Stimulated activated CD4-positive, alpha-beta T cell treated with anti-CD3 and anti-CD28 coated beads, Interleukin-15, amount 100 ng/mL, for 1 hour (primary cell): ENCODE results near the gene ABCG1.

Experiments used
- DNase-seq, 2 donors: peaks; one replicate each; pipeline ENCODE4 v3.0.0-alpha.2; 2020; ENCODE audit warnings: low read depth in 1 of 2, low spot score in 1 of 2

ABCG1 gene

DNA sequence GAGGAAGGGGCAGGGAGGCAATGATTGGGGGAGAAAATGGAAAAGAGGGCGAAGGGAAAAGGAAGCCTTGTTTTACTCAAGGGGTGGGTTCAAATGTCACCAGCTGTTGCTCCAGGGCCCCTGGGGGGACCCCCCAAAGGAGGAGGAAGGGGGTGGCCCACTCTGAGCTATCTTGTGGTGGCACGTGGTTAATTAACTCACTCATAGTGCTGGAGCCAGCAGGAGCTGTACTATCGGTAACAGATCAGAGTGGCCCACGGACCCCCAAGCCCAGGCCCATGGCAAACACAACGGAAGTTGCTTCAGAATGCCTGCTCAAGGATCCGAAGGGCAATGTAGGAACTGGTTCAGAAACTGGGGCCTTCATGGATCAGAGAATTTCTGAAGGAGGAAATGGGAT lies 124.6 kb downstream of the ABCG1 start:
- DNase-seq, result no peak

DNA sequence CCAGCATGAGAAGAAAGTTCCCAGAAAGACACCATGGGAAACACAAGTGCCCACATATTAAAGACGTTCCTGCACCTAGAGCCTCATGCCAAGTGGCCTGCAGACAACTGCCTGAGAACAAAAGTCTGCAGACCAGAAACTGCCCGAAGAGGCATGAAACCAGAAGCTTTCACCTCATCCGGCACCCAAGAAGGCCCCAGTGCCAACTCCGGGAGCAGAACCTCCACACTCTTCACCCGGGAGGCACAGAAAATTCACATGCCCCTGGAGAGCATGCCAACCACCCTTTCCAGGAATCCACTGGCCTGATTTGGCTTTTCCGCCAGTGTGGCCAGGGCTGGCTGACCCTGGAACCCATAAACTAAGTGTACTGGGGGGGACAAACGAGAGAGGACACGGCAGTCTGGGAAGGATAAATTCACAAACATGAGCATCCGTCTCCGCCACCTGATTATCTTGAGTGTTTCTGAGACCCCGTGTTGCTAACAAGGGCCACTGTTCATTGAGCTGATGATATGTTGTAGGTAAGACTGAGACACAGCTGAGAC lies 125.1 kb downstream of the ABCG1 start:
- DNase-seq, result no peak

- DNase-seq, result no peak
Observed at GRCh38 chr21:42344631-42345030, 125.7 kb downstream of the ABCG1 start.

DNA sequence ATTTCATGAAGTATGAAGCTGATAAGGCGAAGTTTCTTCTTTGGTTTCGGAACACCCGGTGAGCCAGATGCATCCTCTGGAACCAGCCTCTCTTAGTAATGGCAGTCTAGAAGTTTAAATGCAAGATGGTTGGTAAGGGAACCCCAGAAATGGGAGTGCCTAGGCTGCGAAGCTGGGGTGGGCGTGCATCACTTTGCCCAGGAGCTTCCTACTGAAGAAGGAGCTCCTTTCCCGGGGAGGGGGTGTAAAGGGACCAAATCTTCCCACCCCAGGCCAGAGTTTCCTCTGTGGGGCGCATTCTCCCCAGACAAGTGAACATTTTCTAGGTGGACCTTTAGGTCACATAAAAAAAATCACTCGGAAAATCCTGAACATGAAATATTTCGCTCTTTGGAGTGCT lies 127.5 kb downstream of the ABCG1 start:
- DNase-seq, result no peak
